Measurements from ENCODE around the gene ADD2.

ADD2 gene

DNA sequence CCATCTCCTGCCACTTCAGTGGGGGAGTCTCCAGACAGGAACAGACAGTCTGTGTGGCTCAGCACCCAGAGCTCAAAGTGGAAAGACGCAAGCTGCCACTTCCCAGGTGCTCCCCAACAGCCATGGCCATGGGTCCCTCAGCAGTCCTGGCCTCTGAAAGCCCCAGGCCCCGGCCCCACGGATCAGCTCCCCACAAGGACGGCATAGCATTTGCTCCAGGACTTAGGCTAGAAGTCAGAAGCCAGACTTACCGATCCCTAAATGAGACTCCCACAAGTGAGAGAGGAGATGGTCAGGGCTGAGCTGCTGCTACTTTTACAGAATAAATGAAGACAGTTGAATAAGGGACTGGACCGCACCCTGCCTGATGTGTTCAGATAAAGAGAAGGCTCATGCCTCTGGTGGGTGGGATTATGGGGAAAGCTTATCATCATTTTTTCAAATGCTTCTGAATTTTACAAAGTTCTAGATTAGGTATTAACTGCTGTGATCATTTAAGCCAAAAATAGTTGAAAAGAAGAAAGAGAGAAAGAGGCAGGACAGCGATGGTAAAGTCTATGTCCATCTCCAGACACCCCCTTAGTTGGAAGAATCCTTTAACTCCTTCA lies 50.5 kb downstream of the ADD2 start:
- DNase-seq, result no peak

DNA sequence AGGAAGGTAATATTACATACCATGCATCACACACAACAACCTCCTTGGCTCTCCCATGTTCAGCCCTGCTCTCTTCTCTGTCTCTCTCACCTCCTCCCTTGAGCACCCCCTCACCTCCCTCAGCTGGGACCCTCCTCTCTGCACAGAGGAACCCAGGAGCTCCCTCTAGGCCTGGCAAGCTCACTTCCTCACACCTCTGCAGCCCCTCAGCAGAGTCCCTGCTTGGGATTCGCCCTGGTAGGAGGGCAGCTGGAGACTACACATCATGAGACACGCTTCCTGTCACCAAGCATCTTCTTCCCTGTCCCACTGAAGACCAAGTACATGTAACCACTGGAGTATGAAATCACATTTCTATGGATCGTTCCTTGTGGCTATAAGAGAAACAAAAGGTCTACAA lies 51.0 kb downstream of the ADD2 start:
- DNase-seq, result no peak

DNA sequence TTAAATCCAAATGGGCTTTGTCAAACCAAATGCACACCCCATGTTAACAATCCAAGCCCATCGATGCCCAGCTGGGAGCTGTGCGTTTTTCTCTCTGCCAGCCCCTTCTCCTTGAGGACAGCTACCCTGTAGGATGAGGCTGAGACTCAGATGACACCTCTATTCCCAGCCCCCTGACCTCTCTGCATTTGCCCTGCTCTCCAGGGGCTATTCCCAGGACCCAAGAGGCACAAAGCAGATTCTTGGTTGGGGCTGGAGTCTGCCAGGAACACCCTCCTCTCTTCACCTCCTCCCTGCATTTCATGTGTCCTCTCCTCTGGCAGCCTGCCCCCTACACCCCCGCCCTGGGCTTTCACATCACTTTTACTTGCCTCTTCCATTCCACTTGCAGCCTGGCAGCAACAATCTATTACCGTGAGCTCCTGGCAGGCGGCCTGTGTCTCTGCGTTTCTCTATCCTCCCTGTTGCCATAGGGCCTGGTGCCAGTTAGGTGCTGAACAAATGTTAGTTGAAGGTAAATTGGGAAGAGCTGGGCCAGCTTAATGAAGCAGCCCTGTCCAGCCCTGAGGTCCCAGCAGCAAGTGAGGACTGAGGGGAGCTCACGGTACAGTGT lies 51.8 kb downstream of the ADD2 start:
- no peak for DNase-seq

DNA sequence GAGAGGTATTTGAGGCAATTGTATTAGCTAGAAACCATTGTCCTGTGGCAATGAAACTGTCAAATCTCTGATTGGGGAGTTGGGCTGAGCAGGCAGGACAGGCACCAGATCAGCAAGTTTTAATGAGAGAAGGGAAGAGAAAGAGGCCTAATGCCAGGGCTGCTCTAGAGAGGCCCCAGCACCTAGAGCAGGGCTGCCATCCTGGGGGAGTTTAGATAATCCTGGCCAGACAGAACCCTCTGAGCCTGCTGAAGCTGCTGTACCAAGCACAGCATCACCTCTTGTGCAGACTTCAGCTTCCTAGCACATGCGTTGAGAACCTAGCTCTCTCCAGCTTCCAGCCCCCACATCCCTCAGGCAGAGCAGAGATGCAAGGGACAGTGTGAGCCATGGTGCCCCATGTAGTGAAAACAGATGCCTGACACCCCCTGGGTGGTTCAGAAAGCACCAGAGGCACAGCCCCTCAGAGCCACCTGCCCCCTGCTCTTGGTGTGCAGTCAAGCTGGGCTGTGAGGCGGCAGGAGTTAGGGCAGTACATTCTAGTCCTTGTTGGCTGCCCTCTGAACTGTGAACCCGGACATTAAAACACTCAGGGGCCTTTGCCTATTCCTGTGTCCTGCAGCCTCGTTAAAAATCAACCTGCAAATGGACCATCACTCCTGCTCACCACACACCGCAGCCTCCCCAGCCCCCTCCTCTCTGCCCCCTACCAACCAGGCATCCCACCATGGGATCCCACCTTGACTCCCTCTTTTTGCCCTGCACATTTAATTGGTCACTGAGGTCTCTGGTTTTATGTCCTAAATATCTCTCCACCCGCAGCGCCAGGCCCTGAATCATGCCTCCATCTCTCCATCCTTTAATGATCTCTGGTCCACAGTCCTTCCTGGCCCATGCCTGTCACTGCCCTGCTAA lies 52.7 kb downstream of the ADD2 start:
- DNase-seq, result no peak

DNA sequence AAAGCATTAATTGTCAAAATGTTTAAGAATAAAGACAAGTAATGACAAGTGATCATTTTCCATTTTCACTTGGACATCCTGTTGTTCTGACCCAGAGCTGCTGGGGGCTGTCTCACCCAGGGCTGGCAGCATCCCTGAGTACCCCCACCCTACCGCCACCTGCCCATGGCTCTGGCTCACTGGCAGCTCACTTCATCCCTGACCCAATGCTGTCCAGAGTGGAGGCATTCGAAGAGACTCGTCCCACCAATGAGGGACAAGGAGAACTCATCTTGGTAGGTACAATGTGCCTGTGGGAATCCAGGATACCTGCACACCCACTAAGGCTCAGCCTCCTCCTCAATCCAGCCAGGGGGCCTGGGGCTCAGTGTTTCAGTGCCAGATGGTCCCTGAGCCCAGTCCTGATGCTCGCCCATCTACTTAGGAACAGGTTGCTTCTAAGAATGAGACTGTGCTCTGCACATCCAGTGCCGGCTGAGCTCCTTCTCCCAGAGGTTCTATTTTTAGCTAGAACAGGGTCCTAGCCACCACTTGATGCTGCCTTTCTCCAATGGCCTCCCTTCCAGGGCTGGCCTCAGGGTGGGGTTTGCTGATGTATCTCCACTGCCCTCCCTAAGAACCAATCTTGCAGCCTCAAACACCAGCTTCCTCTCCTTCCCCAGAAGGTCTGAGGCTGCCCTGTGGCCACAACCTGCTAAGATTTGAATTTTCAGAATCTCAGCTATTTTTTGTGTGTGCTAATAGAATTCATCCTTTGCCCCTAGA lies 53.7 kb downstream of the ADD2 start:
- DNase-seq, result no peak

DNA sequence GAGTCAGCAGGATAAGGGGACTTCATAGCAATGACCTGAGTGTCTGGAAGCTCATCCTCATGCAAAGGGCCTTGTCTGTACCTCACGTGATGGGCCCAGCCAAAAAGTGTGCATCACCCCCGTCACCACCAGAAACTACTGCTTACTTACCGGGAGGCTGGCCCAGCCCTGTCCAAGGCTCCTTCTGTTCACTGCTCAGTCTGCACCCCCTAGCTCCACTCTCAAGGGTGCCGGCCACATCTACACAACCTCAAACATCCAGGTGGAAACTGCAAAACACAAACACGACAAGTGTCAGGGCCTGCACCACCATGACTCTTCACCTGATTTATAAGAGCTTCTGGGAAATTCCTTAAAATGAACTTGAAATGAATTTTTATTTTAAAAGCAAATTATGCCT lies 55.1 kb downstream of the ADD2 start:
- DNase-seq, result no peak

DNA sequence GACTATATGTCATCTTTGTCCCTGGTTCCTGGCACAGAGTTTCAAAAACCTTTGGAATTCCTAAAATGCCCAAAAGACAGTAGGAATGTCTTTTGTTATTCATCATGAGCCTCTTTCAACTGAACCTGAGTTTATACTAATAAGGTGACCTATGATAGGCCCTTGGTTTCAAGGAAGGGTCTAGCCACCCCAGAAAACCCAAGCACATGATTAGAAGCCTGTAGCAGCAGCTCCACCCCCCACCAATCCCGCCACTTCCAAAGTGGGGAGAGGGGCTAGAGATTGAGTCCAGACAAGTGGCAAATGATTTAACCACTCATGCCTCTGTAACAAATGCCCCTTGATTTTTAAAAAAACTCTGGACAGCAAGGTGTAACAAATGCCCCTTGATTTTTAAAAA lies 56.8 kb downstream of the ADD2 start:
- DNase-seq, result no peak

DNA sequence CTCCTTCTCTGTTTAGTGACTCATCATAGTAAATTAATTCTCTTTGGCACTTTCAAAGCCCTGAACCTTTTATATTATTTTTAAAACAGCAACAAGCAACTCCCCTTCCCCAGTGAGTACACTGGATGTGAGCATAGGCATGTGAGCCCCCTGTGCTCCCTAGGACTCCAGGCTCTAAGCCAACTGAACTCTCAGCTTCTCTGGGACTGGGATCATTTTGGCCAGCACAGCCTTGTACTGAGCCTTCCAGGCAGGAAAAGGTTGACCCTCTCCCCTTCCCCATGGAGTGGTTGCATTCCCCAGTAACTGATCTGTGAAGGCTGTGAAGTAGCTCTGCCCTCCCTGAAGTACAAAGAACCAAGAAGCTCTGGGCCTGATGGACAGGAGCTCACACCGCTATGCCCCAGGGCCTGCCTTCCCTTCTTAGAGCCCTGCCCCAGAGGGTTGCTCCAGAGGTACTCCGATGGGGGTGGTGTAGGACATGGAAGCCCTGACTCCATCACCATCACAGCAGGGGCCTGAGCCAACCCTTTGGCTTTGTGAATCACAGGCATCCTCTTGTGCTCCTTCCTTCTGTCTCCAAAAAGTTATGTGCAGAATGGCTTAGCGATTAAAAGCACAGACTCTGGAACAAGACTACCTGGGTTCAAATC lies 57.8 kb downstream of the ADD2 start:
- DNase-seq, result no peak

DNA sequence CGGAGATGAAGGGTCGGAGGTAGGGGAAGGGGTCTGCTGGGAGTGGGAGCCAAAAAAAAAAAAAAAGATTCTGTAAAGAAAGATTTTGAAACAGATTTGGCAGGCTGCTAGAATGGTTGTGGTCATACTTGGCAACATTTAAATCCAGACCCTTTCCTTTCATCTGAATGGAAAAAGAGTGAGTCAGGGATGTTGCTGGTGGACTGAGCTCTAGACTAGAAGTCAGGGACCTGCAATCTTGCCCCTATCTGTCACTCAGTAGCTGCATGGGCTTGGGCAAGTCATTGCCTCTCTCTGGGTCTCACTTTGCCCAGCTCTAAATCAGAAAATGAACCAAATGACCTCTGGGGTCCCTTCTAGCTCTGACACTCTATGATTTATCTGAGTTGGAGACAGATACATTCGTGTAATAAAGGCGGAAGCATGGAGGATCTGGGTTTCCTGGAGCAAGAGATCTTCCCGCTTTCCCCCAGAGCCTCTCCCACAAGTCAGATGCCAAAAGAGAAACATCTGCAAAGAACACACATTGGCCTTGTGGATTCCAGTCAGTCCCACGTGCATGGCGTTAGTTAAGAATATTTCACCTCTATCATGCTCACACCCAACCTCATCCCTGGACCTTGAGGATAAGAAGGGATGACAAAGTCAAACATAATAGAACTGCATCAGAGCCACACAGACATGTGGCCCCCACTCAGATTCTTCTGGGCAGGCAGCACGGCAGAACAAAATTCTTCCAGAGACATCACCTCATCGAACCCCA lies 58.5 kb downstream of the ADD2 start:
- DNase-seq, result no peak

DNA sequence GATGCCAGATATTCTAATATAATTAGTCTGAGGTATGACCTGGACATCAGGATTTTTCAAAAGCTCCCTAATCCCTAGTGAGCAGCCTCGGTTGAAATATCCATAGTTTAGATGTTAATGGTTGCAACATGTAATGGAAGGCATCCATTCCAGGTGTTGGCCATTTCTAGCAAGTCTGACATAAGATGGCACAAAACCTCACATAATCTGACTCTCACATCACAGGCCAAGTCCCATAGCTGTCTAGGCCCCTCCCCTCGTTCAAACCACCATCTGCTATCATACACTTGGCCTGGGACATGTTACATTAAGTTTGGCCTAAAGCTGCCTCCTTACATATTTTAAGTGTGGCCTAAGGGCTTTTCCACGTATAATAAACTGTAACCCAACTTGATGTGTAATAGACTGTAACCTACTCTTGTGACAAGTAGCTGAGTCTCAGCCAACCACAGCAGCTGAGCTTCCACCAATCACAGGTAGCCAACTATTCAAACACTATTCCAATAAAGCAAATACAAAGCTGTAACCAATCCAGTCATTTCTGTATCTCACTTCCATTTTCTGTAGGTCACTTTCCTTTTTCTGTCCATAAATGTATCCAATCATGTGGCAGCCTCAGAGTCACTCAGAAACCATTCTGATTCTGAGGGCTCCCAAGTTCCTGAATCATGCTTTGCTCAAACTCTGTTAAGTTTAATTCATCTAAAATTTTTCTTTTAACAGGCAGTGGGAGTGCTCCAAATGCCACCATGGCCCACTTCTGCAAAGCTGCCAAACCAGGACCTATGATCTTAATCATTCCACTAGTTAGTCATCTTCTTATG lies 59.4 kb downstream of the ADD2 start:
- DNase-seq, result no peak

DNA sequence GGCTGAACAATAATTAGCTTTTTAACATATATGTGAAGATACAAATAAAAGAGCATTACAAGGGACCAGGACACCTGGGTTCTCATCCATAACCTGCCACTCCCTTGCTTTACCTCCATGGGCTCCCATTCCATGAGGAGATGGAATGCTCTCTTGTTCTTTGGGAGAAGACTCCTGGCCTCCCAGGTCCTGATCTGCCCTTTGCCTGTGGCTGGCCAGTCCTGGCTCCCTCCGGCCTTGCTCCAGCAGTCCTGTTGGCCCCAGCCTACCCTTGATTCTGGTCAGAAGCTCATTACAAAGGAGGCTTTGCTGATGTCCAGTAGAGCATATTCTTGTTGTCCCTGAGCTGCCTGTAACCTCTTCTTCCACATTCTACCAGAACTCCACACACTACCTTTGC lies 60.3 kb downstream of the ADD2 start:
- no peak for DNase-seq

DNA sequence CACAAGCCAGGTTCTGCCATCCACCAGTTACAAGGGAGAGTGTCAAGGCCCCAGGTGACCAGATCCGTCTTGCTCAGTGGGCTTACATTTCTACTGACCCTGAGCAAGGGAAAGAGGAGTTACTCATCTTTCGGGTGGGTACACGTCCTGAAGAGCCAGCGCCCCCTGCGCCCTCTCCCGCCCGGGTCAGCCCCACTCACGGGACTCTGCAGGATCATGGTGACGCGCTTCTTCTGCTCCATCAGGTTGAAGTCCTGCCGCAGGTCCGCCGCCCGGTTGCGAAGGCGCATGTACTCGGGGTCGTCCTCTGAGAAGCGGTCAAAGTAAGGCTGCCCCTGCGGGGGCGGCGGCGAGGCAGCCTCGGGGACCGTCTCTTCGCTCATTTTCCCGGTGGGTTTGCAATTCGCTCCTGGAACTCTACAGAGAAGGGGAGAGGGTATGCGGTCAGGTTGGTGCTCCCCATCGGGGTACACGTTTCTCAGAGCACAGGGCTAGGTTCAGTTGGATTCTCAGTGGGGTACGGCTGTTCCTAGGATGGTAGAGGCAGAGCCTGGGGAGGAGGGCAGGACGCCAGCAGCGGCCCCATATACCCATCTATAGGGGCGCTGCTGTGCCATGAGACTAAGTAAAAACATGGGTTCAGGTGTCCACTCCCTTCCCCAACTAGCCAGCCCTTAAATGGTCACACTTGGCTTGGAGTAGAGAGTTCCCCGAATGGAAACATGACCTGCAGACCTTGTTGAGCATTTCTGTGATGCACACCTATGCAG lies 61.8 kb downstream of the ADD2 start:
- no peak for DNase-seq

DNA sequence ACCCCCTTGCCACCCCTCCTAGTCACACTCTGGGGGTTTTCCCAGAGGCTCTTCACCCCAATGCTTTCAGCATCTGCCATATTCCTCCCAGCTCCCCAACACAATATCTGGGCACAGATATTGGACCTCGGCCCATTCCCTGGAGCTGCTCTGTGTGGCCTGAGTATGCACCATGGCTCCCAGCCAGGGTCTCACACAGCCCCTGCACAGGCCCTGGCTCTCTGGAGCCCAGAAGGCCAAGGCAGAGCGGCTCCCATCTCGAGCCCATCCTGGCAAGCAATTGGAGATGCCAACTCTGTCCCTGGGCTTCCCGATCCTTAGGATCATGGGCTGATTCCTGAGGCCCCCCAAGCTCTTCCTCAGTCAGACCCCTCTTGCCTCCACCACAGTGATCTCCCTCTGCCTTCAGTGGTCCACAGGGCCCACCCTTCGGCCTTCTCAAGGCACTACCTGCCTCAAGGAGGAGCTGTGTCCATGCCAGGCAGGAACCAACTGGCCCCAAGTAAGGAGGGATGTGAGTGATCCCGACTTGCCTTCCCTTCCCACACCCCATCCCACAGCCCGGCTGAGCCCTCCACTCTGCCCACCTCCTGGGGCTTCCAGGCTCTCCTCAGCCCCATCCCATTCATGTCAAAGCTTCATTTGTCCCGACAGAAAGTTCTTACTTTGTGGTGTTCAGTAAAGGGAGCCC lies 62.7 kb downstream of the ADD2 start:
- DNase-seq, result no peak

DNA sequence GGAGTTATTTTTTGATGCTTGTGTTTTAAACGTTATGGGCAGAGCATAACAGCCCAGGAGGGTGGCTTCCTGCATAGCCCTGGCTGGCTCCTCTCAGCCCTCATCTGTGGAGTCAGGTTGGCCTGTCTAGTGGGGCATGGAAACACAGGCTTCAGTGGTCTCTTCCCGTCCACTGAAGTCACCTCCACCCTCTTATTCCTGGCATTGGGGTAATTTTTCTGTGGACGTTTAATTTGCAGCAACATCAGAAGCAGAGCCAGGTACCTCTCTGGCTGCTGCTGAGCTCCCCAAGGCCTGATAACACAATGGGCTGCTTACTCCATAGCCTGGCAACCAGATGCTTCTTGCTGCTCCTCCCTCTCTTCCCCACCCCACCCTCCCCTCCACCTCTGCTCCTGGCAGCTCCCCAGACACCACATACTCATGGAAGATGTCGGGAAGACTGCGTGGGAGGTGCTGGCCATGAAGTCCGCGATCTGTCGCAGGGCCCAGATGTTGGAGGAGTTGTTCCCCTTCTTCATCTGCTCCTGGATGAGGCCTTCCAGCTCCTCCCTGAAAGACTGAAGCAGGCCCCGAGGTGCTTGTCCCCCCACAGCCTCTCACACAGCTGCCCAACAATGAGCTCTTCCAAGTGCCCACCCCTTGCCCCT lies 64.0 kb downstream of the ADD2 start:
- no peak for DNase-seq

DNA sequence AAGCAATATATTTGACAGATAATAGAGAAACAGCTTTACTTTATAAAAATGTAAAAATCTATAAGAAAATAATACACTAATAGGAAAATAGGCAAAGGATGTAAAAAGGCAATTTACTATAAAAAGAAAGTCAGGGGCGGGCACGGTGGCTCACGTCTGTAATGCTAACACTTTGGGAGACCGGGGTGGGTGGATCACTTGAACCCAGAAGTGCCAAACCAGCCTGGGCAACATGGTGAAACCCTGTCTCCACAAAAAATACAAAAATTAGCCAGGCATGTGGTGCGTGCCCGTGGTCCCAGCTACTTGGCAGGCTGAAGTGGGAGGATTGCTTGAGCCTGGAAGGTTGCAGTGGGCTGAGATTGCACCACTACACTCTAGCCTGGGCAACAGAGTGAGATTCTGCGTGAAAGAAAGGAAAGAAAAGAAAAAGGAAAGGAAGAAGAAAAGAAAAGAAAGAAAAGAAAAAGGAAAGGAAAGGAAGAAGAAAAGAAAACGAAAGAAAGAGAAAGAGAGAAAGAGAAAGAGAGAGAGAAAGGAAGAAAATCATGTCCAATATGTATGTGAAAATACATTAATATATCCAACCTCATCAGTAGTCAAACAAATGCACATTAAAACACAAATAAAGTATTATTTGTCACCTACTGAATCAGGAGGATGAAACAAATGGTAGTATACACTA lies 65.1 kb downstream of the ADD2 start:
- no peak for DNase-seq

DNA sequence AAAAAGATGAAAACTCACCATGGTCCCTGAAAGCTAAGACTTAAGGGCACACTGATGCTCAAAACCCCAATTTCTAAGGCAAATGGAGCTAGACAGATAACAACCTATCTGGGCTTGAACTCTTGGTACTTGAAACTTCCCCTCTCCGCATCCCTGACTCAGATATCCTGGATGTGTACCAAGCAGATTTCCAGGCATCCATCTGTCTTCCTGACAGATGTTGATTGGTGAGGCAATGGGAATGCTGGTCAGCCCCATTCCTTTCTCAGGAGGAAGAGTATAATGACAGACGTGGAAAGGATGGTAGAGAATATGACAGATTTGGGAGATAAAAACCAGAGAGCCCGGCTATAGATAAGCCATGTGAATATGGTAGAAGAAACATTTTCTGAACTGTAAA lies 69.2 kb downstream of the ADD2 start:
- DNase-seq, result no peak

DNA sequence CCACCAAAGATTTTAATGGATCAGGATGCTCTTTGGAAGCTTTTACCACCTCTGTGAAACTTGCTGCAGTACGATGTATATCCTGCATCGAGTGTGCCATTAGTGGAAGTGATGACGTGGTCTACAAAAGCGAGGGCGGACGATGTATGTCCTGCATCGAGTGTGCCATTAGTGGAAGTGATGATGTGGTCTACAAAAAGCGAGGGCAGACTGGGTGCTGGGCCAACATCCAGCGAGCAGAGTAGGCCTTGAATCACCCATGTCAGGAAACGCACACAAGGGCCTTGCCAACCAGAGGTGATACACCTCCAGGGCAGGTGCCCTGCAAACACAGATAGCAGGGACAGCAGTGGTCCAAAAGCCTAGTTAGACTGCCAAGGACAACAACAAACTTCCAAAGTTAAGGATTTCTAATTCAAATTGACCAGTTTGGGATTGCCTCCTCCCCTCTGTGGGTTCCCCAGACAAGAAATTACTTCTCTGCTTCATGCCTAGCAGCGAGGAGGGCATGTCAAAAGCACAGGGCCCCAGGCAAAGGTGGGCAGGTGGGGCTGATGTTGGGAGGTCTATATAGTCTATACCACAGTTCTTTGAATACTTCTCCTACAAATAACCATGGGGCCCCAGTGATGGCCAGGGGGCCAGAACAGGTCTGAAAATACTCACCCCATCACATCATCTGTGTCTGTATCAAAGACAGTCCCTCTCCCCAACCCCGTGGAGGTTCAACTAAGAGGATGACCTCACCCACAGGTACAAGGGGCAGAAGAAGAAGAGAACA lies 70.2 kb downstream of the ADD2 start:
- DNase-seq, result no peak

DNA sequence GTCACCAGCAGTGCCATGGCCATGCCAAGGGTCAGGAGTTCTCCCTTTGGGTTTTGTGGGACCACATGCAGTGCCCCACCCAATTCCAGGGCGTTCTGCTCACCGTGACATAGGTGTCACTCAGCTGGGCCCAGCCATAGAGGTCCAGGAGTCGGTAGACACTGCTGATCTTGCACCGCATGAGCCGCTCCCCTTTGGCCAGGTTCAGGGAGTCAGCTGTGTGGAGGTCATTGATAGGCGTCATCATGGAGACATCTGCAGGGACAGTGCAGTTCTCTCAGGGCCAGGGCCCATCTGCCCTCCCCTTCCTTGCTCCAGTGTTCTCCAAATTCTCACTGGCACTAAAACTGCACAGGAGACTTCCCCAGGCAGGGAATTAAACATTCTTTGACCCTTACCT lies 71.9 kb downstream of the ADD2 start:
- peak; percentile 4 for DNase-seq
